BJ (cell line): ENCODE data around the gene ALG12. TPM values are rescaled to one million over a fixed set of nuclear protein-coding genes. Genes with fewer than 3 reads are reported as not detected.

ENCODE experiments used
- CTCF ChIA-PET: fragments of 350-600 bp; formaldehyde crosslinking; extraction: SDS; loops from one replicate; lab custom pipeline; 2021; ENCODE audit warnings: antibody characterized with exemption, inconsistent platforms; lab: Yijun Ruan, JAX
- POLR2A ChIA-PET: fragments of 300-600 bp; sonication (Branson Sonifier 250); formaldehyde crosslinking; extraction: SDS; loops from one replicate; lab custom pipeline; 2021; ENCODE audit warnings: antibody characterized with exemption; lab: Charles Lee
- DNase-seq: peaks from one replicate; pipeline ENCODE4 v3.0.0-alpha.2; 2011; ENCODE audit warnings: low read depth
- H3K27me3 ChIP-seq: 2 replicates; pipeline ENCODE4 v1.6.0; 2011; ENCODE audit warnings: low read length; ENCODE audit not compliant: control insufficient read depth, insufficient read depth
- H3K36me3 ChIP-seq: 2 replicates; pipeline ENCODE4 v1.5.1; 2011; ENCODE audit warnings: low read length; ENCODE audit not compliant: control insufficient read depth, insufficient read depth
- H3K4me3 ChIP-seq: 2 replicates; pipeline ENCODE4 v1.5.1; 2011; ENCODE audit warnings: low read depth, mild to moderate bottlenecking, control low read depth, low read length
- polyA plus RNA-seq: library from polyadenylated mRNA; depleted of rRNA; stranded (reverse); fragments of >200 nt; gene quantifications from 2 replicates; pipeline ENCODE4 v1.2.3, GENCODE V29; 2011
- TF ChIP-seq, protein P1 (sequence below): IDR thresholded peaks from 2 replicates; pipeline ENCODE4 v1.5.1; 2011; ENCODE audit warnings: low read depth, mild to moderate bottlenecking, control low read depth, inconsistent platforms, low read length, moderate library complexity; ENCODE audit not compliant: insufficient read depth

Gene ALG12
- polyA plus RNA-seq, 1 experiment = 7.9 TPM

DNA sequence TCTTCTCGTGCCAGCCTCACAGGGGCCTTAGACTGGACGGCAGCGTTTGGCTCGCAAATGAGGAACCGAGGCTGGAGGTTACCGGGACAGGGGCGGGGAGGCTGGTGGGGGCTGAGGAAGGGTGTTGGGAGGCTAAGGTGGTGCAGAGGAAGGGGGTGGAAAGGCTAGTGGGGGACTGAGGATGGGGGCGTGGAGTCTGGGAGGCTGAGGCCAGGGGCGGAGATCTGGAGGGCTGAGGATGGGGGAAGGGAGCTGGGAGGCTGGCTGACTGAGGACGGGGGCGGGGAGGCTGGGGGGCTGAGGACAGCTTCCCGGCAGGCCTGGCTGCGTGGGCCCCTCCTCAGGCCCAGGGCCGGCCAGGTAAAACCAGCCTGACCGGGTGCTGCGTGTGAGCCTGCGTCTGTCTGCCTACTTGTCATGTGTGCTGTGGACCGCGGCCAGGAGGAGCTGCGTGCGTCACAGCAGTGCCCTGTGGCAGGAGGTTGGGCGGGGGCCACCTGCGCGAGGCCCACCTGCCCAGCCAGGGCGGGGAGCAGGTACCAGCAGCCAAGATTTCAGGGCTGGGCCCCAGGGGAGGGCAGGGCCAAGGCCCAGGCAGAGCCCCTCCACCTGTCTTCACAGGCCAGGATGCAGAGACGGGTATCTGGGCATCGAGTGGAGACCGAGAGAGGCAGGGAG is 32.9 kb upstream of the ALG12 start:
- Histone ChIP-seq H3K4me3 (no peak overlapping the region), H3K36me3 (no peaks in the 10 kb centered on the region), H3K27me3 (no peaks in the 10 kb centered on the region)
- ChIA-PET CTCF (no interaction called here), POLR2A (interaction anchor here (0.7 kb wide), 1 partner anchor 15 kb away, joined by 3 read pairs; no protein-coding TSS in a partner anchor)
- no peak for DNase-seq
- TF ChIP-seq, protein P1, sequence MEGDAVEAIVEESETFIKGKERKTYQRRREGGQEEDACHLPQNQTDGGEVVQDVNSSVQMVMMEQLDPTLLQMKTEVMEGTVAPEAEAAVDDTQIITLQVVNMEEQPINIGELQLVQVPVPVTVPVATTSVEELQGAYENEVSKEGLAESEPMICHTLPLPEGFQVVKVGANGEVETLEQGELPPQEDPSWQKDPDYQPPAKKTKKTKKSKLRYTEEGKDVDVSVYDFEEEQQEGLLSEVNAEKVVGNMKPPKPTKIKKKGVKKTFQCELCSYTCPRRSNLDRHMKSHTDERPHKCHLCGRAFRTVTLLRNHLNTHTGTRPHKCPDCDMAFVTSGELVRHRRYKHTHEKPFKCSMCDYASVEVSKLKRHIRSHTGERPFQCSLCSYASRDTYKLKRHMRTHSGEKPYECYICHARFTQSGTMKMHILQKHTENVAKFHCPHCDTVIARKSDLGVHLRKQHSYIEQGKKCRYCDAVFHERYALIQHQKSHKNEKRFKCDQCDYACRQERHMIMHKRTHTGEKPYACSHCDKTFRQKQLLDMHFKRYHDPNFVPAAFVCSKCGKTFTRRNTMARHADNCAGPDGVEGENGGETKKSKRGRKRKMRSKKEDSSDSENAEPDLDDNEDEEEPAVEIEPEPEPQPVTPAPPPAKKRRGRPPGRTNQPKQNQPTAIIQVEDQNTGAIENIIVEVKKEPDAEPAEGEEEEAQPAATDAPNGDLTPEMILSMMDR = no peak

DNA sequence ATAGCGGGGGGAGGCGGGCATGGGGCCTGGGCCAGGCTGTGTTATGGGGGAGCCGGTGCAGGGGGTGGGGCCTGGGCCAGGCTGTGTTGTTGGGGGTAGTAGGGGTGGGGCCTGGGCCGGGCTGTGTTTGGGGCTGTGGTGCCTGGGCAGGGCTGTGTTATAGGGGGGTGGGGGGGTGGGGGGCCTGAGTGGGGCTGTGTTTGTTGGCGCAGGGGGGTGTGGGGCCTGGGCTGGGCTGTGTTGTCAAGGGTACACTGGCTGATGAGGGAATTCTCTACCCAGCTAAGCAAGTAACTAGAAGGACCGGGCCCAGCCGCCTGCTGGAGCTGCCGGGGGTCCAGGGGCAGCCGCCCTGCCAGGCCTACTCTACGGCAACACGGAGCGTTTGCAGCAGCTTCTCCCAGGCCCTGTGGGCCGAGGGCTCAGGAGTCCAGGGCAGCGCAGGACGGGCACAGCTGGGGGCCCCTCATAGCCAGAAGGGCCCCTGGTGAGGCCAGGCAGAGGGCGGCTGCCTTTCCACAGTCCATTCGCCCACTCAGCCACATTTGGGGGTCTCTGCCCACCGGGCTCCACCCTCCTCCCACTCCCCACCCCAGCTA is 32.3 kb upstream of the ALG12 start:
- no peak for DNase-seq
- Histone ChIP-seq H3K36me3 (no peaks in the 10 kb centered on the region), H3K4me3 (no peak overlapping the region), H3K27me3 (no peaks in the 10 kb centered on the region)
- ChIA-PET CTCF (no interaction called here), POLR2A (no interaction called here)
- TF ChIP-seq, protein P1 = no peak

DNA sequence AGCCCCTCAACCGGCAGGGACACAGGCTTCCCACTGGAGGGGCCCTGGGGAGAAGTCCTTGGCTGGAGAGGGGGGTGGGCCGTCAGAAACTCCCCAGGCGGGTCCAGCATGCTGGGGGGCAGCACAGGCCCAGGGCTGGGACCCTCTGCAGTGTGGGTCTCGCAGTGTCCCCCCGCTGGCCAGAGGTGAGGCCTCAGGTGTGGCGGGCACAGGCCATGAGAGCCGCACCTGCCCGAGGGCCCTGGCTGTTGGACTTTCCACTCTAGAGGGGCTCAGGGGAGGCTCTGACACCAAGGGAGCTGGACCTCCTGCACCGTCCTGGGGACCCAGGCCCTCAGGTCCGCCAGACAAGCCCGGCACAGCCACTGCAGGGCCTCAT is 31.7 kb upstream of the ALG12 start:
- Histone ChIP-seq H3K4me3 (no peak overlapping the region), H3K36me3 (no peaks in the 10 kb centered on the region), H3K27me3 (no peaks in the 10 kb centered on the region)
- TF ChIP-seq, protein P1 = no peak
- ChIA-PET POLR2A (no interaction called here), CTCF (no interaction called here)
- no peak for DNase-seq

DNA sequence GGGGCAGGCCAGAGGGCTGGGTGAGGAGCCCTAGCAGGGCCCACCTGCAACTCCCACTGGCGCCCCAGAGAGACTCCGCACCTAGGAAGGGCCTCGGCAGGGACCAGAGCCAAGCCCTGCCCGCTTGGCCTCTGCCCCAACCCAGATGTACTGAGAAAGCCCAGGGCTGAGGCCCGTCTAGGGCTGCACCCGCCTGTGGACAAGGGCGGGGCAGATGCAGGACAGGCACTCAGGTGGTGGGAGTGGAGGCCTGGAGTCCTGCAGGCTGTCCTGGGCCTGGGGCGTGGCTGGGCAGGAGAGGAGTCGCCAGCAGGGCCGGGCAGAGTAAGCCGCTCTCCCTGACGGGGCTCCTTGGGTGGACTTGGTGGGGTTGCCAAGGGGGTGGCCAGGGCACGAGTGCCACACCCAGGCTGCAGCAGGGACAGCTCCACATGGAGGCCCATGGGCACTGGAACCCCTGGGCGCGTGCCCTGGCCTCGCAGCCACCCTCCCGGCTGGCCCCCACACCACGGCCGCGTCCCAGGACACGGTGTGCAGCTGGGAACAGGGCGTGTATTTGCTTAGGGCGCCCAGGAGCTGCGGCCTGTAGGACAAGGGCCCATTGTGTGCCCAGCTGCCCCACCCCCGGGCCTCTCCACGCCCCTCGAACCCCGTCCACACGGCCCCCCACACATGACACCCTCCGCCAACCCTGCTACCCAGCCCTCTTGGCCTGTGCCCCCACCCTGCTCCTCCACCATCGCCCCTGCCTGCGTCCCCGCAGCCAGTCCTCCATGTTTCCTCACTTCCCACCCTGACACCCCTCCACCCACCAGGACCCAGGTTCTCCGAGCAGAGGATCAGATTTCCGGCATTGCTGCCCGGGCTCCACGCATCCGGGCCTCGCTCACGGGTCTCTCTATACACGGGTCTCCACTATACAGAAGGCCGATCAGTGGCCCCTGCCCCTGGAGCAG is 31.0 kb upstream of the ALG12 start:
- H3K4me3 ChIP-seq = no peak overlapping the region
- DNase-seq = no peak
- TF ChIP-seq, protein P1 = no peak
- POLR2A ChIA-PET = no interaction called here
- no peaks in the 10 kb centered on the region for H3K36me3 ChIP-seq
- no peaks in the 10 kb centered on the region for H3K27me3 ChIP-seq
- CTCF ChIA-PET = no interaction called here
